CD4-positive, alpha-beta T cell treated with Interleukin-6 at 100 ng/mL for 8 hours (primary cell): ENCODE results near the gene CHGA.

Source experiments
- DNase-seq: peaks from one replicate; pipeline ENCODE4 v3.0.0-alpha.2; 2020; ENCODE audit warnings: mixed read lengths, low spot score

Gene CHGA

GRCh38 chr14:92905667-92906066 is 17.3 kb upstream of the CHGA start:
- no peak for DNase-seq

- DNase-seq = no peak
Observed at GRCh38 chr14:92906420-92906819, 16.5 kb upstream of the CHGA start.

- DNase-seq = no peak
Observed at GRCh38 chr14:92906823-92907222, 16.1 kb upstream of the CHGA start.

- DNase-seq = no peak
Observed at GRCh38 chr14:92907316-92907911, 15.5 kb upstream of the CHGA start.

- no peak for DNase-seq
Observed at GRCh38 chr14:92914087-92914656, 8.8 kb upstream of the CHGA start.

- DNase-seq = no peak
Observed at GRCh38 chr14:92916201-92916600, 6.7 kb upstream of the CHGA start.

- DNase-seq = no peak
Observed at GRCh38 chr14:92917041-92917940, 5.7 kb upstream of the CHGA start.

- no peak for DNase-seq
Observed at GRCh38 chr14:92917956-92918355, 5.0 kb upstream of the CHGA start.

- DNase-seq = no peak
Observed at GRCh38 chr14:92920001-92920400, 2.9 kb upstream of the CHGA start.

GRCh38 chr14:92922155-92922735 is 705 bp upstream of the CHGA start:
- no peak for DNase-seq

GRCh38 chr14:92923744-92924103 is 774 bp downstream of the CHGA start:
- no peak for DNase-seq

GRCh38 chr14:92924247-92924646 is 1.3 kb downstream of the CHGA start:
- DNase-seq = no peak

GRCh38 chr14:92925446-92925845 is 2.5 kb downstream of the CHGA start:
- DNase-seq = no peak

GRCh38 chr14:92926180-92926845 is 3.4 kb downstream of the CHGA start:
- DNase-seq = no peak

- no peak for DNase-seq
Observed at GRCh38 chr14:92926931-92927330, 4.0 kb downstream of the CHGA start.

GRCh38 chr14:92927349-92928257 is 4.7 kb downstream of the CHGA start:
- DNase-seq = no peak

GRCh38 chr14:92928258-92928629 is 5.3 kb downstream of the CHGA start:
- DNase-seq = no peak

GRCh38 chr14:92928961-92929688 is 6.2 kb downstream of the CHGA start:
- DNase-seq = no peak

GRCh38 chr14:92929689-92930608 is 7.0 kb downstream of the CHGA start:
- no peak for DNase-seq
